Measurements from ENCODE around the gene MAML2. TPM values are rescaled to one million over a fixed set of nuclear protein-coding genes. Genes with fewer than 3 reads are reported as not detected.

Gene MAML2
- total and polyA plus RNA-seq, 2 experiments from 2014 or later: 2.0 to 7.1 TPM

DNA sequence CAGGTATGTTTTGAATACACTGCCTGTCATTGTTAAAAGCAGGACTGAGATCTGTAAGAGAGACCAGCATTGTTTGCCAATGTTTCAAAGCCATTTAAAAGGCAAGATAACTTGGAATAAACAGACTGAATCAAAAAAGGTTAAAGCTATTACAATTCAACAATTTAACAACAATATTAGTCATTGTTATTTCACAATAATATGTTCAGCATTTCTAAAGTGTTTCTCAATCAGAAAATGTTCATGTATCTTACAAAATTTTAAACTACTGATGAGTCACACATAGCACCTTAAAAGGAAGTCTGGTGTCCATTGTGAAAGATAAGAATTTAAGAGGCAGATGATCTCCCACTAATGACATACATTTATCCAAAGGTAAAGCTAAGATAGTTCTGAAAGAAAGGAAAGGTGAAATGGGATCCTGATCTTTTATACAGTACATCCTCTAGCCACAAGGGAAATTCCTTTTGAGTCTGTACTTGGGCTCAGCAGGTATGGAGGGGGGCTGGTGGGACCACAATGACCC is 79.7 kb downstream of the MAML2 start:
- peaks cover 20% of the 10 kb centered on the region for H3K4me1 ChIP-seq (ENCODE audit: insufficient read depth)
- no peaks in the 10 kb centered on the region for H4K20me1 ChIP-seq (replicated peaks; ENCODE audit: insufficient read depth)
- no peak overlapping the region for H3K4me2 ChIP-seq
- TF ChIP-seq, protein P1, sequence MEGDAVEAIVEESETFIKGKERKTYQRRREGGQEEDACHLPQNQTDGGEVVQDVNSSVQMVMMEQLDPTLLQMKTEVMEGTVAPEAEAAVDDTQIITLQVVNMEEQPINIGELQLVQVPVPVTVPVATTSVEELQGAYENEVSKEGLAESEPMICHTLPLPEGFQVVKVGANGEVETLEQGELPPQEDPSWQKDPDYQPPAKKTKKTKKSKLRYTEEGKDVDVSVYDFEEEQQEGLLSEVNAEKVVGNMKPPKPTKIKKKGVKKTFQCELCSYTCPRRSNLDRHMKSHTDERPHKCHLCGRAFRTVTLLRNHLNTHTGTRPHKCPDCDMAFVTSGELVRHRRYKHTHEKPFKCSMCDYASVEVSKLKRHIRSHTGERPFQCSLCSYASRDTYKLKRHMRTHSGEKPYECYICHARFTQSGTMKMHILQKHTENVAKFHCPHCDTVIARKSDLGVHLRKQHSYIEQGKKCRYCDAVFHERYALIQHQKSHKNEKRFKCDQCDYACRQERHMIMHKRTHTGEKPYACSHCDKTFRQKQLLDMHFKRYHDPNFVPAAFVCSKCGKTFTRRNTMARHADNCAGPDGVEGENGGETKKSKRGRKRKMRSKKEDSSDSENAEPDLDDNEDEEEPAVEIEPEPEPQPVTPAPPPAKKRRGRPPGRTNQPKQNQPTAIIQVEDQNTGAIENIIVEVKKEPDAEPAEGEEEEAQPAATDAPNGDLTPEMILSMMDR (conservative IDR thresholded peaks at IDR 0.05; ENCODE audit: low read depth in 2 of 2): no peak
- TF ChIP-seq EZH2phosphoT487 (IDR thresholded peaks at IDR 0.05; ENCODE audit: unreplicated experiment) (no peak), ZNF331 (CRISPR knock-in tag; IDR thresholded peaks at IDR 0.05; ENCODE audit: low read depth) (no peak), JUNB (IDR thresholded peaks at IDR 0.05; ENCODE audit: unreplicated experiment) (no peak), EZH2 (IDR thresholded peaks at IDR 0.05; ENCODE audit: low read depth, unreplicated experiment) (no peak), POLR2AphosphoS5 (IDR thresholded peaks at IDR 0.05; ENCODE audit: low read depth) (no peak), CREB1 (CRISPR knock-in tag; IDR thresholded peaks at IDR 0.05; ENCODE audit: low read depth) (no peak), ZNF114 (CRISPR knock-in tag; IDR thresholded peaks at IDR 0.05) (no peak), NANOG (IDR thresholded peaks at IDR 0.05; ENCODE audit: borderline replicate concordance) (no peak), STAT1 (IDR thresholded peaks at IDR 0.05; ENCODE audit: unreplicated experiment) (no peak)
- TF ChIP-seq, protein P2, sequence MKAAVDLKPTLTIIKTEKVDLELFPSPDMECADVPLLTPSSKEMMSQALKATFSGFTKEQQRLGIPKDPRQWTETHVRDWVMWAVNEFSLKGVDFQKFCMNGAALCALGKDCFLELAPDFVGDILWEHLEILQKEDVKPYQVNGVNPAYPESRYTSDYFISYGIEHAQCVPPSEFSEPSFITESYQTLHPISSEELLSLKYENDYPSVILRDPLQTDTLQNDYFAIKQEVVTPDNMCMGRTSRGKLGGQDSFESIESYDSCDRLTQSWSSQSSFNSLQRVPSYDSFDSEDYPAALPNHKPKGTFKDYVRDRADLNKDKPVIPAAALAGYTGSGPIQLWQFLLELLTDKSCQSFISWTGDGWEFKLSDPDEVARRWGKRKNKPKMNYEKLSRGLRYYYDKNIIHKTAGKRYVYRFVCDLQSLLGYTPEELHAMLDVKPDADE (IDR thresholded peaks at IDR 0.05): no peak
- TF ChIP-seq, protein P3, sequence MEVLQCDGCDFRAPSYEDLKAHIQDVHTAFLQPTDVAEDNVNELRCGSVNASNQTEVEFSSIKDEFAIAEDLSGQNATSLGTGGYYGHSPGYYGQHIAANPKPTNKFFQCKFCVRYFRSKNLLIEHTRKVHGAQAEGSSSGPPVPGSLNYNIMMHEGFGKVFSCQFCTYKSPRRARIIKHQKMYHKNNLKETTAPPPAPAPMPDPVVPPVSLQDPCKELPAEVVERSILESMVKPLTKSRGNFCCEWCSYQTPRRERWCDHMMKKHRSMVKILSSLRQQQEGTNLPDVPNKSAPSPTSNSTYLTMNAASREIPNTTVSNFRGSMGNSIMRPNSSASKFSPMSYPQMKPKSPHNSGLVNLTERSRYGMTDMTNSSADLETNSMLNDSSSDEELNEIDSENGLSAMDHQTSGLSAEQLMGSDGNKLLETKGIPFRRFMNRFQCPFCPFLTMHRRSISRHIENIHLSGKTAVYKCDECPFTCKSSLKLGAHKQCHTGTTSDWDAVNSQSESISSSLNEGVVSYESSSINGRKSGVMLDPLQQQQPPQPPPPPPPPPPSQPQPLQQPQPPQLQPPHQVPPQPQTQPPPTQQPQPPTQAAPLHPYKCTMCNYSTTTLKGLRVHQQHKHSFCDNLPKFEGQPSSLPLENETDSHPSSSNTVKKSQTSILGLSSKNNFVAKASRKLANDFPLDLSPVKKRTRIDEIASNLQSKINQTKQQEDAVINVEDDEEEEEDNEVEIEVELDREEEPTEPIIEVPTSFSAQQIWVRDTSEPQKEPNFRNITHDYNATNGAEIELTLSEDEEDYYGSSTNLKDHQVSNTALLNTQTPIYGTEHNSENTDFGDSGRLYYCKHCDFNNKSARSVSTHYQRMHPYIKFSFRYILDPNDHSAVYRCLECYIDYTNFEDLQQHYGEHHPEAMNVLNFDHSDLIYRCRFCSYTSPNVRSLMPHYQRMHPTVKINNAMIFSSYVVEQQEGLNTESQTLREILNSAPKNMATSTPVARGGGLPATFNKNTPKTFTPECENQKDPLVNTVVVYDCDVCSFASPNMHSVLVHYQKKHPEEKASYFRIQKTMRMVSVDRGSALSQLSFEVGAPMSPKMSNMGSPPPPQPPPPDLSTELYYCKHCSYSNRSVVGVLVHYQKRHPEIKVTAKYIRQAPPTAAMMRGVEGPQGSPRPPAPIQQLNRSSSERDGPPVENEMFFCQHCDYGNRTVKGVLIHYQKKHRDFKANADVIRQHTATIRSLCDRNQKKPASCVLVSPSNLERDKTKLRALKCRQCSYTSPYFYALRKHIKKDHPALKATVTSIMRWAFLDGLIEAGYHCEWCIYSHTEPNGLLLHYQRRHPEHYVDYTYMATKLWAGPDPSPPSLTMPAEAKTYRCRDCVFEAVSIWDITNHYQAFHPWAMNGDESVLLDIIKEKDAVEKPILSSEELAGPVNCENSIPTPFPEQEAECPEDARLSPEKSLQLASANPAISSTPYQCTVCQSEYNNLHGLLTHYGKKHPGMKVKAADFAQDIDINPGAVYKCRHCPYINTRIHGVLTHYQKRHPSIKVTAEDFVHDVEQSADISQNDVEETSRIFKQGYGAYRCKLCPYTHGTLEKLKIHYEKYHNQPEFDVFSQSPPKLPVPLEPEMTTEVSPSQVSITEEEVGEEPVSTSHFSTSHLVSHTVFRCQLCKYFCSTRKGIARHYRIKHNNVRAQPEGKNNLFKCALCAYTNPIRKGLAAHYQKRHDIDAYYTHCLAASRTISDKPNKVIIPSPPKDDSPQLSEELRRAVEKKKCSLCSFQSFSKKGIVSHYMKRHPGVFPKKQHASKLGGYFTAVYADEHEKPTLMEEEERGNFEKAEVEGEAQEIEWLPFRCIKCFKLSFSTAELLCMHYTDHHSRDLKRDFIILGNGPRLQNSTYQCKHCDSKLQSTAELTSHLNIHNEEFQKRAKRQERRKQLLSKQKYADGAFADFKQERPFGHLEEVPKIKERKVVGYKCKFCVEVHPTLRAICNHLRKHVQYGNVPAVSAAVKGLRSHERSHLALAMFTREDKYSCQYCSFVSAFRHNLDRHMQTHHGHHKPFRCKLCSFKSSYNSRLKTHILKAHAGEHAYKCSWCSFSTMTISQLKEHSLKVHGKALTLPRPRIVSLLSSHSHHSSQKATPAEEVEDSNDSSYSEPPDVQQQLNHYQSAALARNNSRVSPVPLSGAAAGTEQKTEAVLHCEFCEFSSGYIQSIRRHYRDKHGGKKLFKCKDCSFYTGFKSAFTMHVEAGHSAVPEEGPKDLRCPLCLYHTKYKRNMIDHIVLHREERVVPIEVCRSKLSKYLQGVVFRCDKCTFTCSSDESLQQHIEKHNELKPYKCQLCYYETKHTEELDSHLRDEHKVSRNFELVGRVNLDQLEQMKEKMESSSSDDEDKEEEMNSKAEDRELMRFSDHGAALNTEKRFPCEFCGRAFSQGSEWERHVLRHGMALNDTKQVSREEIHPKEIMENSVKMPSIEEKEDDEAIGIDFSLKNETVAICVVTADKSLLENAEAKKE (CRISPR knock-in tag; IDR thresholded peaks at IDR 0.05): no peak
- TF ChIP-seq, protein P4, sequence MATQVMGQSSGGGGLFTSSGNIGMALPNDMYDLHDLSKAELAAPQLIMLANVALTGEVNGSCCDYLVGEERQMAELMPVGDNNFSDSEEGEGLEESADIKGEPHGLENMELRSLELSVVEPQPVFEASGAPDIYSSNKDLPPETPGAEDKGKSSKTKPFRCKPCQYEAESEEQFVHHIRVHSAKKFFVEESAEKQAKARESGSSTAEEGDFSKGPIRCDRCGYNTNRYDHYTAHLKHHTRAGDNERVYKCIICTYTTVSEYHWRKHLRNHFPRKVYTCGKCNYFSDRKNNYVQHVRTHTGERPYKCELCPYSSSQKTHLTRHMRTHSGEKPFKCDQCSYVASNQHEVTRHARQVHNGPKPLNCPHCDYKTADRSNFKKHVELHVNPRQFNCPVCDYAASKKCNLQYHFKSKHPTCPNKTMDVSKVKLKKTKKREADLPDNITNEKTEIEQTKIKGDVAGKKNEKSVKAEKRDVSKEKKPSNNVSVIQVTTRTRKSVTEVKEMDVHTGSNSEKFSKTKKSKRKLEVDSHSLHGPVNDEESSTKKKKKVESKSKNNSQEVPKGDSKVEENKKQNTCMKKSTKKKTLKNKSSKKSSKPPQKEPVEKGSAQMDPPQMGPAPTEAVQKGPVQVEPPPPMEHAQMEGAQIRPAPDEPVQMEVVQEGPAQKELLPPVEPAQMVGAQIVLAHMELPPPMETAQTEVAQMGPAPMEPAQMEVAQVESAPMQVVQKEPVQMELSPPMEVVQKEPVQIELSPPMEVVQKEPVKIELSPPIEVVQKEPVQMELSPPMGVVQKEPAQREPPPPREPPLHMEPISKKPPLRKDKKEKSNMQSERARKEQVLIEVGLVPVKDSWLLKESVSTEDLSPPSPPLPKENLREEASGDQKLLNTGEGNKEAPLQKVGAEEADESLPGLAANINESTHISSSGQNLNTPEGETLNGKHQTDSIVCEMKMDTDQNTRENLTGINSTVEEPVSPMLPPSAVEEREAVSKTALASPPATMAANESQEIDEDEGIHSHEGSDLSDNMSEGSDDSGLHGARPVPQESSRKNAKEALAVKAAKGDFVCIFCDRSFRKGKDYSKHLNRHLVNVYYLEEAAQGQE (IDR thresholded peaks at IDR 0.05; ENCODE audit: unreplicated experiment): no peak
- no peak overlapping the region for H3K4me3 ChIP-seq
- ATAC-seq (peak; percentile 41; the same call in 2 of the 3 replicates), DNase-seq (ENCODE audit: low spot score) (no peak)
- H3K4me1 Mint-ChIP-seq: peaks cover 34% of the 10 kb centered on the region
- no peak overlapping the region for H2AFZ ChIP-seq
- H3K27me3 Mint-ChIP-seq (ENCODE audit: insufficient read depth, low read depth, poor library complexity): peaks cover 6% of the 10 kb centered on the region
- no peaks in the 10 kb centered on the region for H3K36me3 Mint-ChIP-seq (ENCODE audit: low read depth)
- no peaks in the 10 kb centered on the region for H3F3A ChIP-seq (replicated peaks; ENCODE audit: low read depth)
- H3K9me2 ChIP-seq (ENCODE audit: insufficient read depth): no peaks in the 10 kb centered on the region
- H3K4me3 Mint-ChIP-seq: no peak overlapping the region
- no peaks in the 10 kb centered on the region for H3K27me3 ChIP-seq (ENCODE audit: insufficient read depth)
- no peak overlapping the region for H3K27ac Mint-ChIP-seq
- no peaks in the 10 kb centered on the region for H3K79me2 ChIP-seq (replicated peaks; ENCODE audit: insufficient read depth)
- H3K36me3 ChIP-seq (ENCODE audit: insufficient read depth): no peaks in the 10 kb centered on the region
- no peaks in the 10 kb centered on the region; the same call in 2 of the 3 replicates for H3K9me3 Mint-ChIP-seq
- no peak overlapping the region for H3K27ac ChIP-seq (ENCODE audit: low read depth)

Measured in GM23338 (cell line).